K562 (cell line): Measurements from ENCODE around the gene RAMP2.

Source experiments
- ATF1 ChIP-seq, 2 experiments: fragments of 450-650 bp in 1 of 2; IDR thresholded peaks; 2 replicates each; pipeline ENCODE4 v1.6.1; 2016; ENCODE audit warnings: missing compliant biosample characterization in 1 of 2, missing genetic modification characterization in 1 of 2
- BRCA1 ChIP-seq, 2 experiments: fragments of 450-650 bp in 1 of 2; sonication (generic) in 1 of 2; formaldehyde crosslinking in 1 of 2; IDR thresholded peaks; 2 replicates each; pipeline versions ENCODE4 v1.5.0 to v1.6.1; 2017 to 2020; ENCODE audit warnings: mild to moderate bottlenecking in 1 of 2, missing genetic modification reagents in 1 of 2
- CBX2 ChIP-seq: fragments of 200-600 bp; sonication (generic); IDR thresholded peaks from one replicate; pipeline ENCODE4 v1.6.1; 2012; ENCODE audit warnings: mild to moderate bottlenecking, low read length, inconsistent platforms; ENCODE audit not compliant: insufficient read depth, poor library complexity, severe bottlenecking
- E2F5 ChIP-seq: sonication (generic); formaldehyde crosslinking; IDR thresholded peaks from 2 replicates; pipeline ENCODE4 v1.8.0; 2022; ENCODE audit warnings: mild to moderate bottlenecking, missing genetic modification reagents
- NBN ChIP-seq: fragments of 450-650 bp; IDR thresholded peaks from 2 replicates; pipeline ENCODE4 v1.6.1; 2016; ENCODE audit warnings: low read depth, mild to moderate bottlenecking
- PATZ1 ChIP-seq: fragments of 250-450 bp; sonication (Bioruptor Pico); IDR thresholded peaks from 2 replicates; pipeline ENCODE4 v1.5.0; 2020; ENCODE audit warnings: mild to moderate bottlenecking, borderline replicate concordance
- ZNF274 ChIP-seq: IDR thresholded peaks from 2 replicates; pipeline ENCODE4 v1.6.1; 2011; ENCODE audit warnings: low read depth, mild to moderate bottlenecking, low read length, moderate library complexity, borderline replicate concordance
- ZZZ3 ChIP-seq: fragments of 450-650 bp; IDR thresholded peaks from 2 replicates; pipeline ENCODE4 v1.6.1; 2016; ENCODE audit warnings: antibody characterized with exemption, mild to moderate bottlenecking, moderate library complexity

- TF ChIP-seq BRCA1 (IDR thresholded peaks at IDR 0.05), result no peak
- TF ChIP-seq BRCA1 (CRISPR knock-in tag; IDR thresholded peaks at IDR 0.05), result no peak
- no peak for TF ChIP-seq ATF1 (CRISPR knock-in tag; IDR thresholded peaks at IDR 0.05)
- TF ChIP-seq ATF1 (tag; IDR thresholded peaks at IDR 0.05), result no peak
- TF ChIP-seq ZZZ3, result no peak
- TF ChIP-seq NBN, result no peak
- no peak for TF ChIP-seq E2F5 (CRISPR knock-in tag)
- no peak for TF ChIP-seq CBX2
- no peak for TF ChIP-seq PATZ1 (CRISPR knock-in tag)
- no peak for TF ChIP-seq ZNF274
Measured at GRCh38 chr17:42796066-42796758, 35.2 kb downstream of the RAMP2 start.
